GM21786 (cell line): Measurements from ENCODE around the gene YEATS2.
"Not testable (repeated sequence)": the region's sequence is repeated elsewhere in the genome, so short reads cannot be mapped to it uniquely, and the experiment has no call there.

Experiments used
- ATAC-seq: cut with Tn5 transposase; IDR thresholded peaks from one replicate; pipeline ENCODE4 v1.9.1; 2021; ENCODE audit not compliant: unreplicated experiment

The YEATS2 gene

GRCh38 chr3:183775781-183776180 lies 78.2 kb downstream of the YEATS2 start:
- ATAC-seq, result no peak

DNA sequence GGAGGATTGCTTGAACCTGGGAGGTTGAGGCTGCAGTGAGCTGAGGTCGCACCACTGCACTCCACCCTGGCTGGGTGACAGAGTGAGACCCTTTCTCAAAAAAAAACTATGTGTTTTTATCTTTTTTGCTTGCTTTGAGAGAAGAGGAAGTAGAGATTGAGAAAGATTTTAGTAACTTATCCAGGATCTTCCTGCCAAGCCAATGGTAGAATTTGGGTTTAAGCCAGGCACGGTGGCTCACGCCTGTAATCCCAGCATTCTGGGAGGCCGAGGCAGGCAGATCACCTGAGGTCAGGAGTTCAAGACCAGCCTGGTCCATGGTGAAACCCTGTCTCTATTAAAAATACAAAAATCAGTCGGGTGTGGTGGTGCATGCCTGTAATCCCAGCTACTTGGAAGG lies 78.9 kb downstream of the YEATS2 start:
- not testable (repeated sequence) for ATAC-seq

DNA sequence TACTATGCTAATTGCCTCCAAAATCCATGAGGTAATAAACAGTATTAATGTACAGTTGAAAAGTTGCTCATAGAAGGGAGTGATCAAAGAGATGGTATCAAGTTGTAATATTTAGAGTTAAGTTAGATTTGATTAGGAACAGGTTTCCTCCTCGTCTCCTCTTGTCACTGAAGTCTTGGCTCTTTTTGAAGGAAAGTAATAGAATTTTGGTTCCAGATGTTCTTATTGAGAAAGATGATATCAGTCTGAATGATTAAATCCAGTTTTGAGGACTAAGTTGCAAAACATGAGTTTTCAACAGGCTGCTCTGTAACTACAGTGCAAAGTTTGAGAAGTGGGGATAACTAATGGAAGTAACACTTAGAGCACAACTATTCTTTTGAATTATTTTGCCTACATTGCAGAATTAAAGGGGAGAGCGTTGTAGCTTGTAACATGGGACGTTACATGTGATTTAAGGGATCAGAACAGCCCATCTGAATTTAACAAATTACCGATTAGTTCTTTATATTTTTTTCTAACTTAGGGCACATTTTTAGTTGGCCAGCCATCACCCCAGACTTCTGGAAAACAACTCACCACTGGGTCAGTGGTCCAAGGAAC lies 79.5 kb downstream of the YEATS2 start:
- no peak for ATAC-seq

DNA sequence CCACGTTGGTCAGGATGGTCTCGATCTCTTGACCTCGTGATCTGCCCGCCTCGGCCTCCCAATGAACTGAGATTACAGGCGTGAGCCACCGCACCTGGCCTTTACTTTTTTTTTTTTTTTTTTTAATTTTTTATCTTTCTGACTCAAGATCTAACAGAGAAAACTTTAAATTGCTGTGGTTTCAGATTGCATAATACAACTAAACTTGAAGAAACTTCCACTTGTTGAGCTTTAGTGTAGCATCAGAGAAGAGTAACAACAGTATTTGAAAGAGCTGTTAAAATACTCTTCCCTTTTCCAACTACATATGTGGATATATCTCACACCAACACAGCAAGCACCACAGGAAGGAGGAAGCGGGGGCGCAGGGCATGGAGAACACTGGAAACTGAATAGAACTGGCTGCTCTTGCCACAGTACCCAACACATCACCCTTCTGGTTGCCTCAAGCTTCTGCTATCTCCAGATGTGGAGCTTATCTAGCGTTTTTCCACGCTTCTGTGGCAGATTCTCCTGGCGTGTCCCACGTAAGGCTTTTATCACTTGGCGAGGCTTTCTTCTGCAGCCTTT lies 82.4 kb downstream of the YEATS2 start:
- ATAC-seq, result no peak

- ATAC-seq, result no peak
Observed at GRCh38 chr3:183781246-183781645, 83.6 kb downstream of the YEATS2 start.

- no peak for ATAC-seq
Observed at GRCh38 chr3:183782576-183783276, 85.1 kb downstream of the YEATS2 start.

DNA sequence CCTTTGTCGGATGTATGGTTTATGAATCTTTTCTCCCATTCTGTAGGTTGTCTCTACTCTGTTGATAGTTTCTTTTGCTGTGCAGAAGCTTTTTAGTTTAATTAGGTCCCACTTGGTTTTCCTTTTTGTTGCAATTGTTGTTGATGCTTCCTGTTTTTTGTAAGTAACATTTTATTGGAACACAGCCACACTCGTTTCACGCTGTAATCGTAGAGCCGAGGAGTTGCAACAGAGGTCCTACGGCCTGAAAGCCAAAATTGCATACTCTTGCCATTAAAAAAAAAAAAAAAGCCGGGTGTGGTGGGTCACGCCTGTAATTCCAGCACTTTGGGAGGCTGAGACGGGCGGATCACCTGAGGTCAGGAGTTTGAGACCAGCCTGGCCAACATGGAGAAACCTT lies 86.9 kb downstream of the YEATS2 start:
- not testable (repeated sequence) for ATAC-seq

GRCh38 chr3:183789826-183790225 lies 92.2 kb downstream of the YEATS2 start:
- no peak for ATAC-seq

DNA sequence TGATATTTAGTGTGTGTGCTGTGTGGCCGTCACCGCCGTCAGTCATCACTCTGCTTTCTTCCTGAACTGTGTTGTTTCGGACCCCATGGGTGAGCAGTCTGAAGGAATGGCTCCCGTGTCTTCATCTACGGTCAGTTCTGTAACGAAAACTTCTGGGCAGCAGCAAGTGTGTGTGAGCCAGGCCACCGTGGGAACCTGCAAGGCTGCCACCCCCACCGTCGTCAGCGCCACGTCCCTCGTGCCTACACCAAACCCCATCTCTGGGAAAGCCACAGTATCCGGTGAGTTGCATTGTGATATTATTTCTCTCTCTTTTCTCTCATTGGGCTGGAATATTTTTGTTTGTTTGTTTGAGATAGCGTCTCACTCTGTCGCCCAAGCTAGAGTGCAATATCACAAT lies 93.1 kb downstream of the YEATS2 start:
- no peak for ATAC-seq

DNA sequence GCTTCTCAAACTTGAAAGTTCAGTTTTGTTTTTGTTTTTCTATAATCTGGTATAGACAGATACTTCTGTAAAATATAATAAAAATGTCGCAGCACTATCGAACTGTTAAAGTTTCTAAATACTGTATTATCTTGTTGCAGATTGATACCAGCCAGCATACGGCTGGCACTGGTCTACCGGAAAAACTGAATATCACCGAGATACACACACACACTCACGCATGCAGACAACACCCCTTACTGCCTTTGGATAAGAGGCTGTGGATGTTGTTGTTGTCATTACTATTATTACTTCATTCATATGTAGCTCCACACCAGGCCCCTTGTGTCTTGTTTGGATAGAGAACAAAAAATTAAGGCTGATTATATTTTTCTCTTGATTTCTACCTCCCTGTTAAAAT lies 95.4 kb downstream of the YEATS2 start:
- ATAC-seq, result no peak

DNA sequence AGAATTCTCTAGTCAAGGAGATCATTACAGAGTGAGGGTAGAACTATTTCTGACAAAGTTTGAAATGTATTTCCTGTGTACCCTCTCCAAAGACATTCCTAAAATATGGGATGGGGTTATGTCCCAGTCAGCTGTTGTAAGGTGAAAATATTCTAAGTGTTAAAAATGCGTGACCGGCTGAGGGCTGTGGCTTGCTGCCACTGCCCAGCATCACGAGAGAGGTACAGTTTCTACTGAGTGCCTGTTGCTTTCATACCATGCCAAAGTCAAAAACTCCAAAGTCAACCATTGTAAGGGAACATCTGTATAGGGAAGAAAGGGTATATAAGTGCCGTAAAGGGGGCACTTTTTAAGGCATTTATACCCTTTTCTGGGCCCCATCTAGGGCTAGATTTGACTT lies 96.9 kb downstream of the YEATS2 start:
- no peak for ATAC-seq

DNA sequence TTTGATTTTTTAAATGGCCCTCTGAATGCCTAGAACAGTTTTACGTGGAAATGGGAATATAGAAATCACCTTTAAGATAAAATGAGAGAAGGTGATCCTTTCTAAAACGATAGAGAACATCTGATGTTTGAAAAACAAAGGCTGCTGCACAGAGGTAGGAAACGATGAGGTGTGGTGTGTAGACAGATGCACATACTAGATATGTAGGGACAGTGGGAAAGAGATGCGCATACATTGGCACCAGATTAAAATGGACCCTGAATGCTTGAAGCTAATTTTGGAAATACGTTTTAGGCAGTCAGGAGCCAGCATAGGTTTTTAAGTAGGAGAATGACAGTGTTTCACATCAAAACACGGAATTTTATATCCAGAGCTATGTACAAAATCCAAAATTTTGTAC lies 98.8 kb downstream of the YEATS2 start:
- ATAC-seq, result no peak

- no peak for ATAC-seq
Observed at GRCh38 chr3:183797996-183798395, 100.4 kb downstream of the YEATS2 start.

- no peak for ATAC-seq
Observed at GRCh38 chr3:183799461-183799860, 101.9 kb downstream of the YEATS2 start.

GRCh38 chr3:183800243-183800863 lies 102.8 kb downstream of the YEATS2 start:
- no peak for ATAC-seq

- ATAC-seq, result no peak
Observed at GRCh38 chr3:183801601-183802000, 104.0 kb downstream of the YEATS2 start.

- ATAC-seq, result no peak
Observed at GRCh38 chr3:183802989-183803388, 105.4 kb downstream of the YEATS2 start.

- no peak for ATAC-seq
Observed at GRCh38 chr3:183807209-183807728, 109.7 kb downstream of the YEATS2 start.

DNA sequence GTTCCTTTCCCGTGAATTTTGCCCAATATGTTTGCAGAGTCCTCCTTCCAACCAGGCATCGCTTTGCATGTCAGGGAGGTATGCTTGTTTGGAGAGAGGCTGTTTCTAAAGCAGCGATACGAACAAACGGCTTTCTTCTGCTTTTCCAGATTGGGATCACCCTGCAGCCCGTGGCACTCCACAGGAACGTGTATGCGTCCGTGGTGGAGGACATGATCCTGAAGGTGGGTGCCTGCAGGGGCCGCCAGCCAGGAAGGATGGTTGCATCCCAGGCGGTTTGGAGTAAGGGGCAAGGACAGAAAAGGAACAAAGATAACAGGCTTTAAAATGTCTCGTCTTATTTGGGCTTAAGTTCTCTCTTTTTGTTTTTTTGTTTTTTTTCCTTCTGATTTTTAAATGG lies 110.3 kb downstream of the YEATS2 start:
- ATAC-seq, result no peak

GRCh38 chr3:183808355-183808754 lies 110.8 kb downstream of the YEATS2 start:
- ATAC-seq, result no peak

- ATAC-seq, result no peak
Observed at GRCh38 chr3:183809270-183809669, 111.7 kb downstream of the YEATS2 start.
